Anterior cingulate cortex (tissue), 58 donors: ENCODE measurements around the gene HSPB3.
"Not testable (repeated sequence)": the region's sequence is repeated elsewhere in the genome, so short reads cannot be mapped to it uniquely, and the experiment has no call there.

ENCODE experiments used
- DNase-seq, 58 donors: peaks; one replicate each; lab custom pipeline; 2025; lab: John Stamatoyannopoulos, UW

Gene HSPB3, protein sequence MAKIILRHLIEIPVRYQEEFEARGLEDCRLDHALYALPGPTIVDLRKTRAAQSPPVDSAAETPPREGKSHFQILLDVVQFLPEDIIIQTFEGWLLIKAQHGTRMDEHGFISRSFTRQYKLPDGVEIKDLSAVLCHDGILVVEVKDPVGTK

GRCh38 chr5:54455413-54456157 lies at the start of gene HSPB3:
Gene HSPB3, plus strand, starts transcription at chr5:54455699. Its CDS starts 91 bp downstream, at chr5:54455790.
- peak in 24 of 58 donors; percentile 9 to 63 (median 38) for DNase-seq

GRCh38 chr5:54411176-54411575 lies 44.3 kb upstream of the HSPB3 start:
- DNase-seq = no peak

DNA sequence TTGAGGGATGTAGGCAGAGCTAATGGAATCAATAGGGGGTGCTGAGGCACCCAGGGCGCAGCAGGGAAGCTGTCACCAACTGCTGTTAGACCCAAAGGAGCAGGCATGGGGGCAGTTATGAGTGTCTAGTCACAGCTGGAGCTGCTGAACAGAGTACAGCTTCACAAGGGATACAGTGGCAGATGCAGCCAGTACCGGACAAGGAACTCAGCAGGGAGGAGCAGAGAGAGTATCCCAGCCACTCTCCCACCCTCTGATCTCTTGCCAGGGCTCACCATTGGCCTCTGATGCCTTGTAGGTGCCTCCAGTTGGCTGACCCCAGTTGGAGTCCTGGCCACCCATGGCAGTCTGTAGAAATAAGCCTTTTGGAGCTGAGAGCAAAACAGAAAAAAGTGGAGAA lies 42.6 kb upstream of the HSPB3 start:
- DNase-seq = no peak

DNA sequence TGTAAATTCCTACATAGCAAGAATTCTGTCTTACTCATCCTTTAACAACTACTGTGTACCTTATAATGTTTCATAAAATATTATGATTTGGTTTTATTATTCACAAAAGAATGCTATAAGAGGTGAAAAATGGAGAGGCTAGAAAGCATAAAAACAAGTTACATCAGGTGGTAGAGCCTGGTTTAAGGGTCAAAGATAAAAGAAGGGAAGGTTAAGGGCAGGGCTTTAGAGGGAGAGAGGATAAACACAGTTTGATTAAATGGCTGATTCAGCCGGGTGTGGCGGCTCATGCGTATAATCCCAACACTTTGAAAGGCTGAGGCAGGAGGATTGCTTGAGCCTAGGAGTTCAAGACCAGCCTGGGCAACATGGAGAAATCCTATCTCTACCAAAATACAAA lies 40.4 kb upstream of the HSPB3 start:
- no peak for DNase-seq

GRCh38 chr5:54415896-54416601 lies 39.5 kb upstream of the HSPB3 start:
- no peak for DNase-seq

DNA sequence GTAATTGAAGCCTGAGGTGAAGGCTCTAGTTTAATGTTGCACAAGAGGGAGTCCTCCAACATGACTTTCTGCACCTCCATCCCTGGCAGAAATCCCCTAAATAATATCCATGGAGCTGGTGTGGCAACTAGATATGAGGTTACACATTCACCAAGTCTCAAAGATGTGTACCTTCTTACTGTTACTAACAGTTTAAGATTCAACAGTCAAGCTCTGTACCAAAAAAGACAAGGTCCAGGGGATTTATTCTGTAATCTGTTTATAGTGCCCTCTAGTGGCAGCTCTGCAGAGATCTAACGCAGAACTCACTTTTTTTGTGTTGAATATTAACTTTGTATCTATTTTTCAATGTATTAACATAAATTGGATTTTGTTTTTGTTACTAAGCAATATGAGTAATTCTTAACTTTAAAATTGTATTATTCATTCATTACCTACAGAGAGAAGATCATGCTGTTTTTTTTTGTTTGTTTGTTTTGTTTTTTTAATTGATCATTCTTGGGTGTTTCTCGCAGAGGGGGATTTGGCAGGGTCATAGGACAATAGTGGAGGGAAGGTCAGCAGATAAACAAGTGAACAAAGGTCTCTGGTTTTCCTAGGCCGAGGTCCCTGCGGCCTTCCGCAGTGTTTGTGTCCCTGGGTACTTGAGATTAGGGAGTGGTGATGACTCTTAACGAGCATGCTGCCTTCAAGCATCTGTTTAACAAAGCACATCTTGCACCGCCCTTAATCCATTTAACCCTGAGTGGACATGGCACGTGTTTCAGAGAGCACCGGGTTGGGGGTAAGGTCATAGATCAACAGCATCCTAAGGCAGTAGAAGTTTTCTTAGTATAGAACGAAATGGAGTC lies 35.7 kb upstream of the HSPB3 start:
- peak in 3 of 58 donors; percentile 1 to 7 (median 6) for DNase-seq

DNA sequence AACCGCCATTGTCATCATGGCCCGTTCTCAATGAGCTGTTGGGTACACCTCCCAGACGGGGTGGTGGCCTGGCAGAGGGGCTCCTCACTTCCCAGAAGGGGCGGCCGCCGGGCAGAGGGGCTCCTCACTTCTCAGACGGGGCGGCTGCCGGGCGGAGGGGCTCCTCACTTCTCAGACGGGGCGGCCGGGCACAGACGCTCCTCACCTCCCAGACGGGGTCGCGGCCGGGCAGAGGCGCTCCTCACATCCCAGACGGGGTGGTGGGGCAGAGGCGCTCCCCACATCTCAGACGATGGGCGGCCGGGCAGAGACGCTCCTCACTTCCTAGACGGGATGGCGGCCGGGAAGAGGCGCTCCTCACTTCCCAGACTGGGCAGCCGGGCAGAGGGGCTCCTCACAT lies 35.0 kb upstream of the HSPB3 start:
- not testable (repeated sequence) for DNase-seq

DNA sequence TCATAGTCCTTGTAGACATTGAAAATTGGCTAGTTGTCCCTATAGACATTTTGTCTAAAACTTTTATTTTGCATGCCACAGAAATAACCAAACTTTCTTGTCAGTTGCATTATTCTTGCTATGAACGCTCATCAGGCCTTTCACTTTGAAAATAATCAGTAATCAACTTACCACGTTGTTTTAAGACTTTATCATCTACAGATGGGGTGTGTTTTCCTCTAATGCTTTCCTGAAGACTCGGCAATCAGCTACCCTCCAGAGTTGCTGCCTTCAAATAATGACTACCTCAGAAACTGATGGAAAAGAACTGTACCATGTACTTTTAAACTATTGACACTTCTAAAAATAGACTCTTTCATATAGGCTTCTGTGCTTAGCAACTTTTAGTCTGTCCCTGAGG lies 33.5 kb upstream of the HSPB3 start:
- no peak for DNase-seq

DNA sequence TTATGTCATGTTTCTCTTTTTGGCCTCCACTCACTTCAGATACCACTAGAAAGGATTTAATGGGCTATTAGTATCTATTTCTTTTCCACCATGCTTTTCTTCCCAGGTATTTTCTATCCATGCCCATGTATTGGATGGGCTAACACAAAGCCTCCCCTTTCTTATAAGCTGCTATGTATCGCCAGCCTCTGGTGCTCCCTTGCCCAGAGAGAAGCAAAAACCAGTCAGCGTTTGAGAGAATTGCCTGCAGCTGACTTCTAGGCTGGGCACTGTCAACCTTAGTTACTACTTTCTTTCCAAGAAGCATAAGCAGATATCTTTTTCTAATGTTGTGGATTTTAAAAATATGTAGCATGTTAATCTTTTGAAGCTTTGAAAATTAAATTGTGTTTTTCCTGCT lies 30.2 kb upstream of the HSPB3 start:
- no peak for DNase-seq

- DNase-seq = no peak
Measured at GRCh38 chr5:54426209-54426608, 29.3 kb upstream of the HSPB3 start.

DNA sequence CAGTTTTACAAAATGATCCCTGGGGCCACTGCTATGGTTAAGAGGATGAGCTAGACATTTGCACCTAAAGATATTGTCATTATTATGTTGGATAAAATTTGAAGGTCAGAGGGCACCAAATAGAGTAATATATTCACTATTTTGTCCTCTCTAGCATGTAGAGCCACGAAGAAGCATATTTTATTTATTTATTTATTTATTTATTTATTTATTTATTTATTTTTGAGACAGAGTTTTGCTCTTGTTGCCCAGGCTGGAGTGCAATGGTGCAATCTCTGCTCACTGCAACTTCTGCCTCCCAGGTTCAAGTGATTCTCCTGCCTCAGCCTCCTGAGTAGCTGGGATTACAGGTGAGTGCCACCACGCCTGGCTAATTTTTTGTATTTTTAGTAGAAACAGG lies 20.8 kb upstream of the HSPB3 start:
- not testable (repeated sequence) for DNase-seq

DNA sequence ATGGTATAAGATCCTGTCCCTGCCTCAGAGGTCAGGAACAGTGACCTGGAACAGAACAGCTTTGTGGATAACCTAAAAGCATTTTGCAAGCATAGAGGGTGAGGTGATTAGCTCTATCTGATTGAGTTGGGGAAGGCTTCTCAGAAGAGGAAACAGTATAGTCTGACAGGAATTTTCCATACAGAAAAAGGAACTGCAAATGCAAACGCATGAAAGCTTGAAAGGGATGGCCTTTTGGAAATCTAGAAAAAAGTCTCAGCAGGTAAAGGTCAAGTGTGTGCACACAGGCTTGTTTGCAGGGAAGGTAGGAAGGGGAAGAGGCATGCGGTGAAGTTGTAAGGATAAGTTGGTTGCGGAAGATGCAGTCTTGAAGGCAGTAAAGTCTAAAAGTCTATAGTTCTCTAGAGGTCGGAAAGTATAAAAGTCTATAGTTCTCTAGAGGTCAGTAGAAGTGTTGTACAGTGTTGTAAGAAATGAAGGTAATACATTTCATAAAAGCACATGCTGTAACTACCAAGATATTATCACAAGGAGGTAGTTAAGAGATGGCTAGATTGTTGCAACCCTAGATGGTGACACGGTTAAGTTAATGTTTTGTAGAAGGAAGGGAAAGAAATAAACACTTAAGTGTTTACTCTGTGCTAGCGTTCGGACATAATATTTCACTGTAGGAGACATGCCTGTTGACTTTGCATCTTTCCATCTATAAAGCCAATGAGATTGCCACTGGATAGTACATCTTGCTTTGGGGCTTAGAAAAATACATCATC lies 16.7 kb upstream of the HSPB3 start:
- no peak for DNase-seq

- peak in 7 of 58 donors; percentile 4 to 37 (median 13) for DNase-seq
Measured at GRCh38 chr5:54440456-54440893, 15.0 kb upstream of the HSPB3 start.

DNA sequence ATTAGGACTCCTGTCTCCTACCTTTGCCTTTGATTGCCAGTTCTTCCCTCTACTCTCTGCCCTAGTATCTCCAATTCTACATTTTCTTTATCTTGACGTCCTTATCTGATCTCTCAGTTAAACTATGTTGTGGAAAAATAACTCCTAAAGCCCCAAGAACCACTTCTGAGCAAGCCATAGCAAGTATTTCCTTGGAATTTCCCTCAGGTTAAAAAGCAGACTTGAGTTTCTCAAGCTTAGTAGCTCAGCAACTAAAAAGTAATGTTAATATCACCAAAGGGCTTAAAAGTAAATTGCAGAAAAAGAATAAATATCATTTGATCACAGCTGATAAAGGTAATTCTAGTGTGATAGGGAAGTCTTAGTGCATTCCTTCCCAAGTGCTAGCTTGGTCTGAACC lies 13.2 kb upstream of the HSPB3 start:
- DNase-seq = no peak

DNA sequence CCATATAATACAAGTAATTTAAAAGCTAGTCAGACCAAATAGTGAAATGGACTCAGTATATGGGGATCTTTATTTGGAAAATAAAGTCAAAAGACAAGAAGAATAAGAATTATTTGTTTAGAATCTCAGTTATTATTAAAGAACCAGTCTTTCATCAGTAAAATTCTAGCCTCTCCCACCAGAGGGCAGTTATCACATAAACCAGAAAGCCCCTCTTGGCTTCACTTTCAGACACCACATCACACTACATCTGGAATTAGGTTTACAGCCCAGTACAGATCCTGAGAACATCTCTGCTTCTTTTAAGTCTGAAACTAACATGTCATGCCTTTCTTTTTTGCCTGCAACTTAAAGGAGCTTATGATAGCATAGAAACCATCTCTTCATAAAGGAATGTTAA lies 12.2 kb upstream of the HSPB3 start:
- peak in 1 of 58 donors; percentile 6 for DNase-seq

- no peak for DNase-seq
Measured at GRCh38 chr5:54445691-54446378, 9.7 kb upstream of the HSPB3 start.

DNA sequence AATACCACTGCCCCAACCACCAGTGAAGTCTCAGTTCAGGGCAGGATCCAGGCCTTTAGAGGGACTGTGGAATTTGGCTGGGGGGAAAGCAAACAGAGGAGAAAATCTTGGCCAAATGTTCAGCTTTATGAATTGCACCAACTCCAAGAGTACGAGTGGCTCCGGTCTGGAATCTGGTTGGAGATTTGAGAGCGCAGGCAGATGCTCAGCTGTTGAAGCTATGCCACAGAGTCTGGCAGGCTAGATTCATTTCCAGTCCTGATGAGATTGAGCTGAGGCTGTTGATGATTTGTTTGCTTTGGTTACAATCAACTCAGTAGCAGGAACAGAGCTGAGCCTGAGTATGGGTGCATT lies 9.1 kb upstream of the HSPB3 start:
- peak in 14 of 58 donors; percentile 4 to 54 (median 22) for DNase-seq

- DNase-seq = no peak
Measured at GRCh38 chr5:54449923-54450322, 5.6 kb upstream of the HSPB3 start.

- DNase-seq = no peak
Measured at GRCh38 chr5:54450542-54450941, 5.0 kb upstream of the HSPB3 start.
